GM18498 (cell line): ENCODE data around the gene UBAC2.

ENCODE experiments used
- ATAC-seq: cut with Tn5 transposase; IDR thresholded peaks from one replicate; pipeline ENCODE4 v1.9.1; 2021; ENCODE audit warnings: mild to moderate bottlenecking, moderate library complexity; ENCODE audit not compliant: unreplicated experiment

UBAC2 gene

GRCh38 chr13:99352351-99353245, 151.9 kb downstream of the UBAC2 start:
- no peak for ATAC-seq

GRCh38 chr13:99353246-99353600, 152.6 kb downstream of the UBAC2 start:
- ATAC-seq = no peak

GRCh38 chr13:99353836-99354235, 153.2 kb downstream of the UBAC2 start:
- no peak for ATAC-seq

- ATAC-seq = no peak
Measured at GRCh38 chr13:99354371-99354951, 153.8 kb downstream of the UBAC2 start.

- no peak for ATAC-seq
Measured at GRCh38 chr13:99355267-99356011, 154.8 kb downstream of the UBAC2 start.

- no peak for ATAC-seq
Measured at GRCh38 chr13:99356012-99356261, 155.3 kb downstream of the UBAC2 start.

- peak; percentile 59 for ATAC-seq
Measured at GRCh38 chr13:99356262-99357091, 155.8 kb downstream of the UBAC2 start.

- ATAC-seq = peak; percentile 29
Measured at GRCh38 chr13:99357131-99357596, 156.5 kb downstream of the UBAC2 start.

GRCh38 chr13:99357941-99358340, 157.3 kb downstream of the UBAC2 start:
- ATAC-seq = no peak

GRCh38 chr13:99359528-99359927, 158.9 kb downstream of the UBAC2 start:
- ATAC-seq = no peak

GRCh38 chr13:99360696-99361095, 160.0 kb downstream of the UBAC2 start:
- no peak for ATAC-seq

GRCh38 chr13:99361197-99361596, 160.5 kb downstream of the UBAC2 start:
- no peak for ATAC-seq

- ATAC-seq = no peak
Measured at GRCh38 chr13:99362362-99362761, 161.7 kb downstream of the UBAC2 start.

GRCh38 chr13:99363391-99363790, 162.7 kb downstream of the UBAC2 start:
- no peak for ATAC-seq

- peak; percentile 55 for ATAC-seq
Measured at GRCh38 chr13:99363949-99364348, 163.3 kb downstream of the UBAC2 start.

GRCh38 chr13:99366075-99366987, 165.7 kb downstream of the UBAC2 start:
- ATAC-seq = no peak

GRCh38 chr13:99367106-99367616, 166.5 kb downstream of the UBAC2 start:
- no peak for ATAC-seq

- ATAC-seq = no peak
Measured at GRCh38 chr13:99367663-99368448, 167.2 kb downstream of the UBAC2 start.
